Adipocyte (in vitro differentiated cells): ENCODE measurements around the gene MLX.
"Not testable (repeated sequence)": the region's sequence is repeated elsewhere in the genome, so short reads cannot be mapped to it uniquely, and the experiment has no call there.

ENCODE experiments used
- DNase-seq: peaks from one replicate; pipeline ENCODE4 v3.0.0-alpha.2; 2015; ENCODE audit warnings: low read depth
- H3K27me3 ChIP-seq: replicated peaks from 2 replicates; pipeline ENCODE4 v1.7.0; 2013; ENCODE audit warnings: mild to moderate bottlenecking, low read length, moderate library complexity; ENCODE audit not compliant: control insufficient read depth, insufficient read depth
- H3K36me3 ChIP-seq: 2 replicates; pipeline ENCODE4 v1.7.0; 2013; ENCODE audit warnings: low read length, mild to moderate bottlenecking, moderate library complexity; ENCODE audit not compliant: control insufficient read depth, insufficient read depth, severe bottlenecking
- H3K4me1 ChIP-seq: 2 replicates; pipeline ENCODE4 v1.7.0; 2013; ENCODE audit warnings: mild to moderate bottlenecking, low read length, moderate library complexity; ENCODE audit not compliant: control insufficient read depth, insufficient read depth
- H3K4me3 ChIP-seq: 2 replicates; pipeline ENCODE4 v1.7.0; 2013; ENCODE audit warnings: mild to moderate bottlenecking, low read length, moderate library complexity
- H3K9ac ChIP-seq: 2 replicates; pipeline ENCODE4 v1.7.0; 2013; ENCODE audit warnings: mild to moderate bottlenecking, low read length, moderate library complexity
- H3K9me3 ChIP-seq: 2 replicates; pipeline ENCODE4 v1.7.0; 2013; ENCODE audit warnings: mild to moderate bottlenecking, low read length, moderate library complexity; ENCODE audit not compliant: control insufficient read depth

MLX gene

DNA sequence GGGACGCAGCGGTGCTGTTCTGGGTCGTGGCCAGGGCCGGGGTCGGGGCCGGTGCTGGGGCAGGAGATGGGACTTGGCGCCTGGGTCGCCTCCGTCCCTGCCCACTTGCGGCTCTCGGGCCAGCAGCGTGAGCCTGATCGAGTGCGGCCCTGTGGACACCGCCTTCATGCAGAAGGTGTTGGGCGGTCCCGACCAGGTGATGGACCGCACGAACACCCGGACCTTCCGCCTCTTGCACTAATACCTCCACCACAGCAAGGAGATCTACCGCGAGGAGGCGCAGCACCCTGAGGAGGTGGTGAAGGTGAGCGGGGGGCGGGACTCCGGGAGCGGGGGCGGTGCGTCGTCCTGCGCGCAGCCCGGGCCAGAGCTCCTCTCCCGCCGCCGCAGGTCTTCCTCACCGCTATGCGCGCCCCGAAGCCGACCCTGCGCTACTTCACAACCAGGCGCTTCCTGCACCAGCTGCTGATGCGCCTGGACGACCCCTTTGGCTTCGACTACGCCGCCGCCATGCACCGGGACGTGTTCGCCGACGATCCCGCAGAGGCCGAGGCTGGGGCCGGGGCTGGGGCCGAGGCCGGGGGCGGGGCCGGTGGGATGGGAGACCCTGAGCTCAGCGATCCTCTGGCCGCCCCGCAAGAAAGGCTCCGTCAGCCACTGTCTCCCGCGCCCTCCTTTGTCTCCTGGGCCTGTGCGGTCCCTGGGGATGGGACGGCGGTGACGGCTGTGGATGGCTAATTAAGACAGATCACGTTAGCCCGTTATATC lies 18.6 kb upstream of the MLX start:
- no peak overlapping the region for H3K4me3 ChIP-seq
- peaks cover 20% of the 10 kb centered on the region for H3K36me3 ChIP-seq
- no peak for DNase-seq
- no peaks in the 10 kb centered on the region for H3K27me3 ChIP-seq
- peaks cover 4% of the 10 kb centered on the region for H3K4me1 ChIP-seq
- H3K9me3 ChIP-seq, result no peaks in the 10 kb centered on the region
- no peak overlapping the region for H3K9ac ChIP-seq

DNA sequence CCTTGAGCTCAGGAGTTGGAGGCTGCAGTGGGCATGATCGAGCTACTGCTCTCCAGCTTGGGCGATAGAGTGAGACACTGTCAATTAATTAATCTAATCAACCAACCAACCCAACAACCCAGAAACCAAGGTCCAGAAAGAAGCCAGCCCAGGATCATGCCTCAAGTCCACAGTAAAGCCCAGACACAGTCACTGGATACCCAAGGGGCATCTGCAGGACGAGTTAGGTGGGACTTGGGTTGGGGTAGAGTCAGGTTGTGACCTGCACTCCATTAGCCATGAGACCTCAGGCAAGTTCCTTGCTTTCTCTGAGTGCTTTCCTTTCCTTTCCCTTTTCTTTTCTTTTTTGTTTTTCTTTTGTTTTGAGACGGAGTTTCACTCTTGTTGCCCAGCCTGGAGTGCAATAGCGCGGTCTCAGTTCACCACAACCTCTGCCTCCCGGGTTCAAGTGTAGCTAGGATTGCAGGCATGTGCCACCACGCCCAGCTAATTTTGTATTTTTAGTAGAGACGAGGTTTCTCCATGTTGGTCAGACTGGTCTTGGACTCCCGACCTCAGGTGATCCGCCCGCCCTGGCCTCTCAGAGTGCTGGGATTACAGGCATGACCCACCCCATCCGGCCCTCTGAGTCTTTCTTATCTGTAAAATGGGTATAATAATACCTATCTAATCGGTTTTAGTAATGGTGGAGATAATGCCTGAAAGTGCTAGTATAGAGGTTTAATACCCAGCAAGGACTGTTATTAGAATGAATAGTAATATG lies 17.7 kb upstream of the MLX start:
- Histone ChIP-seq H3K4me3 (no peak overlapping the region), H3K9ac (no peak overlapping the region), H3K4me1 (peaks cover 12% of the 10 kb centered on the region), H3K27me3 (no peaks in the 10 kb centered on the region), H3K9me3 (no peaks in the 10 kb centered on the region), H3K36me3 (peaks cover 11% of the 10 kb centered on the region)
- DNase-seq, result no peak

DNA sequence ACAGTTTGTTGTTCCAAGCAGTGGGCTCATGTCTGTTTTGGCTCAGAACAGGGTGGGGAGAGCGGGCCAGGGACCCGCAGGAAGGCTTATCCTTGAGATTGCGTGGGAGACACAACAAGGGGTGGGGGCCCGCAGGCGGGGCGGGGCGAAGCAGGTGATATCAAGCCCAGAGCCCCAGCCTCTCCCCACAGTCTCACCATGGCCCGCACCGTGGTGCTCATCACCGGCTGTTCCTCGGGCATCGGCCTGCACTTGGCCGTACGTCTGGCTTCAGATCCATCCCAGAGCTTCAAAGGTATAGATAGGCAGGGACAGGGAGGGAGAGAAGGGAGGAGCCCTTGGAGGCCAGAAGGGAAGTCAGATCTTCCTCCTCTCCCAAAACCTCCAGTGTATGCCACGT lies 14.2 kb upstream of the MLX start, which contains the start of gene HSD17B1:
Gene HSD17B1, plus strand, starts transcription at position 188 of the 400 bp plus-strand sequence. Its CDS starts 11 bp downstream, at position 199.
- H3K9me3 ChIP-seq, DNase-seq, H3K36me3 ChIP-seq, H3K27me3 ChIP-seq: not testable (repeated sequence)
- H3K9ac ChIP-seq, result peak within 1 kb of the TSS; percentile 90
- H3K4me1 ChIP-seq, result peaks cover 16% of the 10 kb centered on the region
- H3K4me3 ChIP-seq, result peak within 1 kb of the TSS; percentile 88

DNA sequence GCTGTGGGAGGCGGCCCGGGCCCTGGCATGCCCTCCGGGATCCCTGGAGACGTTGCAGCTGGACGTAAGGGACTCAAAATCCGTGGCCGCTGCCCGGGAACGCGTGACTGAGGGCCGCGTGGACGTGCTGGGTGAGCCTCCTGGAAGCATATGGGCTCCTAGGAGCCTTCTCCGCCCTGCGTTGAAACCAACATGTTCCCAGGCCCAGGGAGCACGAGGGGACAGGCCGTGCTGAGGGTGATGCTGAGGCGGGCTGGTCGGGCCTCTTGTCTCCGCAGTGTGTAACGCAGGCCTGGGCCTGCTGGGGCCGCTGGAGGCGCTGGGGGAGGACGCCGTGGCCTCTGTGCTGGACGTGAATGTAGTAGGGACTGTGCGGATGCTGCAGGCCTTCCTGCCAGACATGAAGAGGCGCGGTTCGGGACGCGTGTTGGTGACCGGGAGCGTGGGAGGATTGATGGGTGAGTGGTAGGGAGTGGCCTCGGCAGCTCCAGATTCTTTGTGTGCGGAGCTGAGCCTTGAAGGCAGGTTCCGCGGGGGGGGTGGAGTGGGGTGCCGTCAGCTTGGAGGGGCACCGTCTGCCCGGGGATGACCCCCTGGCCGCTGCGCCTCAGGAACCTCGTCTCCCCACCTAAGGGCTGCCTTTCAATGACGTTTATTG lies 13.6 kb upstream of the MLX start:
- H3K36me3 ChIP-seq, result no peaks in the 10 kb centered on the region
- DNase-seq, result no peak
- H3K4me1 ChIP-seq, result peaks cover 16% of the 10 kb centered on the region
- peak overlapping the region; percentile 88 for H3K4me3 ChIP-seq
- no peaks in the 10 kb centered on the region for H3K9me3 ChIP-seq
- no peaks in the 10 kb centered on the region for H3K27me3 ChIP-seq
- H3K9ac ChIP-seq, result peak overlapping the region; percentile 90

DNA sequence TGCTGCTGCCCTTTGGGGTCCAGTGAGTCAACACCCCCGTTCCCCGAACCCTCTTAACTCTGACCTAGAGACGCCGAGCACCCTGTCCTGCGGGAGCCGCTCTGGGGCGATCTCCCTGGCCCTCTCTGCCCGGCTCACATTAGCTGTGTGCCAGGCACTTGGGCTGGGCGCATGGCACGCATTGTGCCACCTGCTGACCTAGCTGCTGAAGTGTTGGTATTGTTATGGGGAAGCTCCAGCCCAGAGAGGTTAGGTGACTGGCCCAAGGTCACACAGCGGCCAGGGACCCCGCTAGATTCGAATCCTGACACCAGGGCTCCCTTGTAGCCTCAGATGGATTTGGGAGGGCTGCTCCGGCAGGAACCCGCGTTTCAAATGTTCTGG lies 13.0 kb upstream of the MLX start:
- Histone ChIP-seq H3K36me3 (no peaks in the 10 kb centered on the region), H3K9me3 (no peaks in the 10 kb centered on the region), H3K4me1 (peaks cover 16% of the 10 kb centered on the region), H3K4me3 (peak overlapping the region; percentile 88), H3K27me3 (no peaks in the 10 kb centered on the region), H3K9ac (peak overlapping the region; percentile 90)
- no peak for DNase-seq

DNA sequence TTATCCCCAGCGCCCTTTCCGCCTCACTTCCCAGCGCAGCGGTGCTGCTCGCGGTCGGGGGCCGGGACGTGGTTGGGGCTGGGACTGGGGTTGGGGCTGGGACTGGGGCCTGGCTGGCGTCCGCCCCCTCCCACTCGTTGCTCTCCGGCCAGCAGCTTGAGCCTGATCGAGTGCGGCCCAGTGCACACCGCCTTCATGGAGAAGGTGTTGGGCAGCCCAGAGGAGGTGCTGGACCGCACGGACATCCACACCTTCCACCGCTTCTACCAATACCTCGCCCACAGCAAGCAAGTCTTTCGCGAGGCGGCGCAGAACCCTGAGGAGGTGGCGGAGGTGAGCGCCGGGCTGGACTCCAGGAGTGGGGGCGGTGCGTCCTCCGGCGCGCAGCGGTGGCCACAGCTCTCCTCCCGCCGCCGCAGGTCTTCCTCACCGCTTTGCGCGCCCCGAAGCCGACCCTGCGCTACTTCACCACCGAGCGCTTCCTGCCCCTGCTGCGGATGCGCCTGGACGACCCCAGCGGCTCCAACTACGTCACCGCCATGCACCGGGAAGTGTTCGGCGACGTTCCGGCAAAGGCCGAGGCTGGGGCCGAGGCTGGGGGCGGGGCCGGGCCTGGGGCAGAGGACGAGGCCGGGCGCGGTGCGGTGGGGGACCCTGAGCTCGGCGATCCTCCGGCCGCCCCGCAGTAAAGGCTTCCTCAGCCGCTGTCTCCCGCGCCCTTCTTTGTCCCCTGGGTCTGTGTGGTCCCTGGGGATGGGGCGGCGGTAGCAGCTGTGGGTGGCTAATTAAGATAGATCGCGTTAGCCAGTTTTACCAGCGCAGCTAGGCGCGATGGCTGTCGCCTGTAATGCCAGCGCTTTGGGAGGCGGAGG lies 12.4 kb upstream of the MLX start:
- peak overlapping the region; percentile 90 for H3K9ac ChIP-seq
- no peaks in the 10 kb centered on the region for H3K36me3 ChIP-seq
- H3K9me3 ChIP-seq, result no peaks in the 10 kb centered on the region
- no peaks in the 10 kb centered on the region for H3K27me3 ChIP-seq
- H3K4me3 ChIP-seq, result peak overlapping the region; percentile 88
- peak; percentile 91 for DNase-seq
- H3K4me1 ChIP-seq, result peaks cover 16% of the 10 kb centered on the region

DNA sequence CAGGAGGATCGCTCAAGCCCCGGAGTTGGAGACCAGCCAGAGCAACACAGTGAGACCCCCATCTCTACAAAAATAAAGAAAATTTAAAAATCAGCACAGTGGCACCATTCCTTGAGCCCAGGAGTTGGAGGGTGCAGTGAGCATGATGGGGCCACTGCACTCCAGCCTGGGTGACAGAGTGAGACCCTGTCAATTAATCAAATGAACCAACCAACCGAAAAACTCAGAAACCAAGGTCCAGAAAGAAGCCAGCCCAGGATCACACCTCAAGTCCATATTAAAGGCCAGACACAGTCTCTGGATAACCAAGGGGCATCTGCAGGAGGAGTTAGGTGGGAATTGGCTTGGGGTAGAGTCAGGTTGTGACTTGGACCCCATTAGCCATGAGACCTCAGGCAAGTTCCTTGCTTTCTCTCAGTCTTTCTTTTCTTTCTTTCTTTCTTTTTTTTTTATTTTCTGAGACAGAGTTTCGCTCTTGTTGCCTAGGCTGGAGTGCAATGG lies 11.7 kb upstream of the MLX start:
- DNase-seq, result no peak
- H3K9me3 ChIP-seq, result no peaks in the 10 kb centered on the region
- no peaks in the 10 kb centered on the region for H3K27me3 ChIP-seq
- peak overlapping the region; percentile 90 for H3K9ac ChIP-seq
- H3K4me1 ChIP-seq, result peaks cover 17% of the 10 kb centered on the region
- peak overlapping the region; percentile 88 for H3K4me3 ChIP-seq
- H3K36me3 ChIP-seq, result no peaks in the 10 kb centered on the region

DNA sequence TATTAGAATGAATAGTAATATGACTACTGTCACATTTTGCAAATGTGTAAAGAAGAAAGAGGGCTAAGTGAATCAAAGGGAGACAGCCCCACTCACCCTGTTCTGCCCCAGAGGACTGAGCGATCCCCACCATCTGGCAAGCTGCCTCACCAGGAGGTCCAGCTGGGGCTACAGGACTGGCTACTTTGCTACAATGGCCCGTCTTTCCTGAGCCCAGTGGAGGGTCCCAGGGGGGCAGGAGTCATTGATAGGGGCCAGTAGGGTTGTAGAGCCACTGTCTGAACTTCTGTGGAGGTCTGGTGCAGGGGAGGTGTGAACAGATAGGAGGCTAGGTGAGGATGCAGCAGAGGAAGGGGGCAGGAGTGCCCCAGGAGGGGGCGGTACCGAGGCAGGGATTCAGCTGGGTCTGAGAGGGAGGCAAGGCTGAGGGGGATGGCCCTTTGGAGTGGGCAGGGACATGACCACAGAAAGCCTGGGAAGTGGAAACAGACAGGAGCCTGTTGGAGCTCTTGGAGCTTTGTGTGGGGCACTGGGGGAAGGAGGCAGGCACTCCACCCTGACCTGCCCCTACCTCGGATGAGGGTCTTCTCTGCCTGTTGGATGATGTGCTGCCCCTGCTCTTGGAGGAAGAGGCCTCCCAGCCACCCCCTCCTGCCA lies 10.8 kb upstream of the MLX start:
- not testable (repeated sequence) for DNase-seq, H3K9me3 ChIP-seq, H3K27me3 ChIP-seq, H3K9ac ChIP-seq, H3K36me3 ChIP-seq, H3K4me3 ChIP-seq
- peaks cover 23% of the 10 kb centered on the region for H3K4me1 ChIP-seq

DNA sequence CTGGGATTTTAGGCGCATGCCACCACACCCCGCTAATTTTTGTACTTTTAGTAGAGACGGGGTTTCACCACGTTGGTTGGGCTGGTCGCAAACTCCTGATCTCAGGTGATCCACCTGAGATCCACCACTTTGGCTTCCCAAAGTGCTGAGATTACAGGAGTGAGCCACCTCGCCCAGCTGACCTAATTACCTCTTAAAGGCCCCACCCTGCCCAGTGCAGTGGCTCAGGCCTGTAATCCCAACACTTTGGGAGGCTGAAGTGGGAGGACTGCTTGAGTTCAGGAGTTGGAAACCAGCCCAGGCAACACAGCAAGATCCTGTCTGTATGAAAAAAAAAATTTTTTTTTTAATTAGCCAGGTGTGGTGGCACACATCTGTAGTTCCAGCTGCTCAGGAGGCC lies 7.8 kb upstream of the MLX start:
- no peaks in the 10 kb centered on the region for H3K9me3 ChIP-seq

DNA sequence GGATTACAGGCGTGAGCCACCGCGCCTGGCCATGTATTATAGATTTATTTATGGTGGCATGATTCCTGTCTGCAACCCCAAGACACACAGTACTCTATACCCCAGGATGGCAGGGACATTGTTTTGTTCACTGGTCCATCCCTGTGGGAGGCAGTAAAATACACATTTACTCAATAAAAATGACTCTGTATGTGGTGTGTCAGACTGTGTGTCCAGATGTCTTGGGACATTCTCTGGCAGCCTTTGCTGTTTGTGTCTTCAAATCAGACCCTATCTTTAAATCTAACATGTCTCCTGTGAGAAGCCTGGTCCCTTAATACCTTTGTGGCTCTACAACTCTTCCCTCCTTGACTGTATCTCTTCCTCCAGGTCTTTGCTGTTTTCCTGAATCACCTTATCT lies 6.7 kb upstream of the MLX start:
- Histone ChIP-seq H3K27me3 (no peaks in the 10 kb centered on the region), H3K4me1 (peaks cover 29% of the 10 kb centered on the region), H3K9ac (peak overlapping the region; percentile 27), H3K9me3 (no peaks in the 10 kb centered on the region), H3K4me3 (no peak overlapping the region), H3K36me3 (peaks cover 12% of the 10 kb centered on the region)
- DNase-seq, result no peak

More for the DNA sequence above, 7.8 kb upstream of the MLX start:
- Histone ChIP-seq H3K4me3 (no peak overlapping the region), H3K36me3 (no peaks in the 10 kb centered on the region), H3K4me1 (peaks cover 31% of the 10 kb centered on the region), H3K27me3 (no peaks in the 10 kb centered on the region), H3K9ac (no peak overlapping the region)
- DNase-seq, result no peak
